Measurements from ENCODE around the gene GNMT.
A peak's percentile ranks its signal among the peaks of the same experiment; 100 is the strongest.
"Not testable (repeated sequence)": the region's sequence is repeated elsewhere in the genome, so short reads cannot be mapped to it uniquely, and the experiment has no call there.

The GNMT gene

GRCh38 chr6:42960243-42961019 is at the start of gene GNMT:
GNMT (plus strand) TSS chr6:42960754; CDS start chr6:42960768, 14 bp downstream.
- peak; percentile 59 for DNase-seq

GRCh38 chr6:42911171-42912021 is 49.2 kb upstream of the GNMT start:
- no peak for DNase-seq

GRCh38 chr6:42914546-42914945 is 46.0 kb upstream of the GNMT start:
- DNase-seq = no peak

GRCh38 chr6:42915732-42916131 is 44.8 kb upstream of the GNMT start, which contains the start of gene PTCRA:
PTCRA (plus strand) TSS chr6:42916053; CDS start chr6:42916070, 17 bp downstream.
- no peak for DNase-seq

GRCh38 chr6:42916288-42916687 is 44.3 kb upstream of the GNMT start:
- DNase-seq = no peak

GRCh38 chr6:42921801-42922200 is 38.8 kb upstream of the GNMT start:
- DNase-seq = no peak

- DNase-seq = no peak
Measured at GRCh38 chr6:42923666-42924065, 36.9 kb upstream of the GNMT start.

GRCh38 chr6:42925248-42925857 is 35.2 kb upstream of the GNMT start:
- DNase-seq = no peak

GRCh38 chr6:42928986-42929820 is 31.4 kb upstream of the GNMT start, which contains the start of gene CNPY3:
CNPY3 (plus strand) TSS chr6:42929480; CDS start chr6:42929571, 91 bp downstream.
- DNase-seq = peak; percentile 94

GRCh38 chr6:42929821-42930360 is 30.7 kb upstream of the GNMT start:
- DNase-seq = peak; percentile 43

GRCh38 chr6:42932412-42932811 is 28.1 kb upstream of the GNMT start:
- DNase-seq = no peak

GRCh38 chr6:42933205-42933604 is 27.3 kb upstream of the GNMT start:
- DNase-seq = no peak

- DNase-seq = no peak
Measured at GRCh38 chr6:42935322-42935721, 25.2 kb upstream of the GNMT start.

GRCh38 chr6:42936398-42936797 is 24.2 kb upstream of the GNMT start:
- DNase-seq = no peak

GRCh38 chr6:42937548-42938427 is 22.8 kb upstream of the GNMT start:
- no peak for DNase-seq

GRCh38 chr6:42938428-42938796 is 22.1 kb upstream of the GNMT start:
- no peak for DNase-seq

- DNase-seq = no peak
Measured at GRCh38 chr6:42938987-42939809, 21.4 kb upstream of the GNMT start.

GRCh38 chr6:42939810-42940167 is 20.8 kb upstream of the GNMT start:
- no peak for DNase-seq

GRCh38 chr6:42940493-42941045 is 20.0 kb upstream of the GNMT start:
- no peak for DNase-seq

GRCh38 chr6:42941356-42941755 is 19.2 kb upstream of the GNMT start:
- DNase-seq = not testable (repeated sequence)
